GM12878 (cell line): ENCODE results near the gene FGGY. TPM values are rescaled to one million over a fixed set of nuclear protein-coding genes. Genes with fewer than 3 reads are reported as not detected.

Experiments used
- ATAC-seq: fragments of 200-7000 bp; cut with Tn5 transposase; 3 replicates; pipeline ENCODE4 v1.9.1; 2020; ENCODE audit warnings: mild to moderate bottlenecking, moderate library complexity
- BruUV-seq: library from RNA; stranded (reverse); fragments of 400-500 nt; replicated peaks from 2 replicates; lab custom pipeline; 2021; lab: Mats Ljungman, UMichigan
- CTCF ChIA-PET: fragments of 300-600 bp; sonication (Branson Sonifier 250); formaldehyde crosslinking; extraction: SDS; loops from one replicate; lab custom pipeline; 2021; ENCODE audit warnings: inconsistent platforms; lab: Yijun Ruan, JAX
- POLR2A ChIA-PET: fragments of 350-600 bp; formaldehyde crosslinking; extraction: SDS; loops from one replicate; lab custom pipeline; 2021; ENCODE audit warnings: inconsistent platforms; lab: Charles Lee
- RAD21 ChIA-PET: fragments of 300-600 bp; sonication (Branson Sonifier 250); formaldehyde crosslinking; loops from one replicate; lab custom pipeline; 2023; ENCODE audit warnings: antibody characterized with exemption; ENCODE audit not compliant: unreplicated experiment; lab: Charles Lee
- SMC1A ChIA-PET: fragments of 300-600 bp; sonication (Branson Sonifier 250); formaldehyde crosslinking; loops from one replicate; lab custom pipeline; 2023; ENCODE audit not compliant: unreplicated experiment, uncharacterized antibody; lab: Charles Lee
- DNase-seq: peaks from one replicate; pipeline ENCODE4 v3.0.0-alpha.2; 2011; ENCODE audit warnings: low read depth, low spot score
- FAIRE-seq: peaks from 3 replicates; lab custom pipeline; 2011; peaks lifted over from hg19 to GRCh38; lab: Jason Lieb, UNC
- H2AFZ ChIP-seq: 2 replicates; pipeline ENCODE4 v1.6.0; 2011; ENCODE audit warnings: low read depth, low read length, control low read depth; ENCODE audit not compliant: control insufficient read depth
- H3K27ac ChIP-seq: 2 replicates; pipeline ENCODE4 v1.5.1; 2011; ENCODE audit warnings: control low read depth; ENCODE audit not compliant: control insufficient read depth, insufficient read depth
- H3K27me3 ChIP-seq, 2 experiments: replicated peaks in 1 of 2; 2 replicates each; pipeline versions ENCODE4 v1.6.0 to v1.6.1; 2011; ENCODE audit warnings: low read length in 1 of 2; ENCODE audit not compliant: control insufficient read depth in 2 of 2, insufficient read depth in 2 of 2
- H3K36me3 ChIP-seq, 2 experiments: 2 replicates each; pipeline ENCODE4 v1.5.1; 2011; ENCODE audit warnings: low read length in 1 of 2; ENCODE audit not compliant: control insufficient read depth in 2 of 2, insufficient read depth in 2 of 2
- H3K4me1 ChIP-seq: 2 replicates; pipeline ENCODE4 v1.6.1; 2011; ENCODE audit warnings: mild to moderate bottlenecking, low read length, moderate library complexity, mixed read lengths; ENCODE audit not compliant: control insufficient read depth, insufficient read depth
- H3K4me2 ChIP-seq: 2 replicates; pipeline ENCODE4 v1.6.0; 2011; ENCODE audit warnings: control low read depth; ENCODE audit not compliant: control insufficient read depth, insufficient read depth
- H3K4me3 ChIP-seq: fragments of 200-600 bp; sonication (generic); 2 replicates; pipeline ENCODE4 v1.5.1; 2016
- H3K79me2 ChIP-seq: 2 replicates; pipeline ENCODE4 v1.6.0; 2011; ENCODE audit warnings: low read length; ENCODE audit not compliant: control insufficient read depth, insufficient read depth
- H3K9ac ChIP-seq: 2 replicates; pipeline ENCODE4 v1.8.0; 2011; ENCODE audit warnings: low read length, control low read depth, mixed read lengths; ENCODE audit not compliant: control insufficient read depth, insufficient read depth
- H3K9me3 ChIP-seq: replicated peaks from 3 replicates; pipeline ENCODE4 v1.5.1; 2011; ENCODE audit warnings: mild to moderate bottlenecking, low read length; ENCODE audit not compliant: control insufficient read depth, insufficient read depth
- H4K20me1 ChIP-seq: 2 replicates; pipeline ENCODE4 v1.6.0; 2011; ENCODE audit not compliant: control insufficient read depth, insufficient read depth
- BACH1 ChIP-seq: fragments of 450-650 bp; IDR thresholded peaks from 2 replicates; pipeline ENCODE4 v1.6.1; 2017; ENCODE audit warnings: mild to moderate bottlenecking, borderline replicate concordance
- CEBPB ChIP-seq, 2 experiments: fragments of 150-350 bp in 1 of 2; IDR thresholded peaks; 2 replicates each; pipeline ENCODE4 v1.6.1; 2012 to 2014; ENCODE audit warnings: low read depth in 2 of 2, low read length in 2 of 2, borderline replicate concordance in 1 of 2, inconsistent platforms in 1 of 2
- CREM ChIP-seq: IDR thresholded peaks from 2 replicates; pipeline ENCODE4 v1.6.1; 2014; ENCODE audit warnings: antibody characterized with exemption, low read depth
- FOS ChIP-seq: IDR thresholded peaks from 3 replicates; pipeline ENCODE4 v1.6.1; 2011; ENCODE audit warnings: borderline replicate concordance; ENCODE audit not compliant: insufficient read length; ENCODE audit errors: extremely low read depth
- JUND ChIP-seq: IDR thresholded peaks from 2 replicates; pipeline ENCODE4 v1.6.1; 2012; ENCODE audit warnings: low read depth, mild to moderate bottlenecking, low read length, improper control_type of control experiment, moderate library complexity
- KDM1A ChIP-seq: fragments of 200-600 bp; sonication (generic); IDR thresholded peaks from 2 replicates; pipeline ENCODE4 v1.6.1; 2016; ENCODE audit warnings: borderline replicate concordance
- POLR2AphosphoS5 ChIP-seq: IDR thresholded peaks from 2 replicates; pipeline ENCODE4 v1.6.1; 2011; ENCODE audit warnings: mild to moderate bottlenecking, low read length, inconsistent platforms
- SMARCA5 ChIP-seq: fragments of 450-650 bp; IDR thresholded peaks from 2 replicates; pipeline ENCODE4 v1.6.1; 2017; ENCODE audit warnings: mild to moderate bottlenecking
- SPI1 ChIP-seq: IDR thresholded peaks from 2 replicates; pipeline ENCODE4 v1.6.1; 2011; ENCODE audit warnings: low read depth, mild to moderate bottlenecking, low read length, moderate library complexity, borderline replicate concordance; ENCODE audit not compliant: insufficient read depth
- YY1 ChIP-seq: IDR thresholded peaks from 2 replicates; pipeline ENCODE4 v1.6.1; 2011; ENCODE audit warnings: low read depth, mild to moderate bottlenecking, low read length
- ZNF622 ChIP-seq: fragments of 450-650 bp; IDR thresholded peaks from 2 replicates; pipeline ENCODE4 v1.6.1; 2017; ENCODE audit warnings: mild to moderate bottlenecking, inconsistent platforms
- WGBS: methylation state at CpG from one replicate; pipeline ENCODE4 v1.1.6; 2016; ENCODE audit warnings: low lambda C conversion rate; ENCODE audit not compliant: insufficient replicate concordance, insufficient coverage; ENCODE audit errors: missing lambda C conversion rate; 5-methylcytosine and 5-hydroxymethylcytosine counted together
- in situ Hi-C: fragments of 300-500 bp; cut with MboI; formaldehyde crosslinking; loops from 9 replicates; pipeline ENCODE4 v1.14.3; 2018; ENCODE audit warnings: mixed read lengths
- intact Hi-C: fragments of 100-400 bp; cut with micrococcal nuclease; formaldehyde crosslinking; loops from one replicate; pipeline ENCODE4 v1.14.2; 2022; ENCODE audit not compliant: unreplicated experiment
- polyA plus RNA-seq, 11 experiments: library from polyadenylated mRNA; depleted of rRNA in 4 of 11; unstranded in 6 of 11; stranded (reverse) in 5 of 11; fragments of >200 nt; fragmentation: Nextera tagmentation in 4 of 11; fragmentation: Illumina TruSeq in 1 of 11; extraction: Ambion mirVana in 4 of 11; extraction: Trizol in 1 of 11; gene quantifications; 1 replicate in 1 of 11; 2 replicates in 10 of 11; pipeline versions ENCODE4 v1.2.1 to v1.2.3, GENCODE V29; 2011 to 2016; ENCODE audit warnings: inconsistent platforms in 2 of 11, missing spikeins in 2 of 11, low read depth in 1 of 11
- total RNA-seq, 4 experiments: library from RNA; depleted of rRNA in 3 of 4; stranded (reverse); fragments of >200 nt in 3 of 4; fragmentation: Illumina TruSeq in 1 of 4; extraction: Trizol in 1 of 4; gene quantifications; 2 replicates each; pipeline versions ENCODE4 v1.2.1 to v1.2.3, GENCODE V29; 2013 to 2021
- TF ChIP-seq, protein P1 (sequence below): fragments of 450-650 bp; IDR thresholded peaks from 2 replicates; pipeline ENCODE4 v1.6.1; 2017; ENCODE audit warnings: mild to moderate bottlenecking
- TF ChIP-seq, protein P2 (sequence below), 3 experiments: IDR thresholded peaks in 2 of 3; conservative IDR thresholded peaks in 1 of 3; 2 replicates each; pipeline ENCODE4 v1.5.1; 2011; ENCODE audit warnings: low read depth in 3 of 3, low read length in 3 of 3, mild to moderate bottlenecking in 3 of 3, control low read depth in 2 of 3, moderate library complexity in 2 of 3, inconsistent platforms in 1 of 3, mixed read lengths in 1 of 3; ENCODE audit not compliant: control insufficient read depth in 2 of 3, insufficient read depth in 1 of 3; ENCODE audit errors: extremely low read depth in 1 of 3

The FGGY gene
- total and polyA plus RNA-seq, 10 of the 15 experiments (the other 5 are each of a cell fraction or from before 2014, with no cell fraction given) = 6.2 to 11.9 (median 7.5) TPM

DNA sequence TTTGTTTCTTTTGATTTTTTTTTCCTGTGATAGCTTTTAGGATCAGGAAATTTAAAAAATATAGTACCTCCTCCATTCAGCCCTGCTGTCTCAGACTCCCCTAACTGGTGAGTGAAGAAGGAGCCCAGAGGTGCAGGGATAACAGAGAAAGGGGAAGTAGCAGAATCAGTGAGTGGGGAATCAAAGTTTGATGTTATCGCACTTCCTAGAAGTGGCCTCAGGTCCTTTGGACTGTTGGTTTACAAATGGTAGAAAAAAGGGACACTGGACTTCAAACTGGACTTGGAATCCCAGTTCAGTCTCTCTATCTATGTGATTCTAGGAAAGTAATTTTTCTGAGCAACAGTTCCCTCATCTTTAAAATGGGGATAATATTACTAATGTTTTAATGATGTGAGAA, 99.5 kb downstream of the FGGY start:
- Histone ChIP-seq H3K9ac (no peak overlapping the region), H3K9me3 (no peaks in the 10 kb centered on the region), H3K27me3 (no peaks in the 10 kb centered on the region), H3K27ac (no peak overlapping the region), H3K79me2 (no peaks in the 10 kb centered on the region), H3K4me1 (peaks cover 5% of the 10 kb centered on the region), H4K20me1 (no peaks in the 10 kb centered on the region), H3K4me3 (no peak overlapping the region), H3K36me3 (no peaks in the 10 kb centered on the region), H2AFZ (no peak overlapping the region), H3K4me2 (no peak overlapping the region)
- FAIRE-seq = no peak
- POLR2A ChIA-PET = no interaction called here
- TF ChIP-seq SMARCA5 = no peak
- peak; percentile 44; the same call in 1 of the 2 replicates for TF ChIP-seq SPI1
- TF ChIP-seq CEBPB (IDR thresholded peaks at IDR 0.05; ENCODE audit: borderline replicate concordance in 1 of 2, low read depth in 2 of 2, low read length in 2 of 2) = no peak
- no peak for DNase-seq
- 100% methylated on average over 1 of the region's 1 CpG for WGBS
- CTCF ChIA-PET = interaction anchor here (1.1 kb wide), 1 partner anchor 9 kb away, joined by 3 read pairs; no protein-coding TSS in a partner anchor
- no TSS peak for BruUV-seq
- in situ Hi-C loops (no loop called here), intact Hi-C loops (no loop called here)
- RAD21 ChIA-PET = no interaction called here
- SMC1A ChIA-PET = interaction anchor here (0.6 kb wide), 1 partner anchor 1130 kb away, joined by 3 read pairs; no protein-coding TSS in a partner anchor
- 0 out of 3 replicates have a peak, but pooled peaks have one; percentile 30 for ATAC-seq

DNA sequence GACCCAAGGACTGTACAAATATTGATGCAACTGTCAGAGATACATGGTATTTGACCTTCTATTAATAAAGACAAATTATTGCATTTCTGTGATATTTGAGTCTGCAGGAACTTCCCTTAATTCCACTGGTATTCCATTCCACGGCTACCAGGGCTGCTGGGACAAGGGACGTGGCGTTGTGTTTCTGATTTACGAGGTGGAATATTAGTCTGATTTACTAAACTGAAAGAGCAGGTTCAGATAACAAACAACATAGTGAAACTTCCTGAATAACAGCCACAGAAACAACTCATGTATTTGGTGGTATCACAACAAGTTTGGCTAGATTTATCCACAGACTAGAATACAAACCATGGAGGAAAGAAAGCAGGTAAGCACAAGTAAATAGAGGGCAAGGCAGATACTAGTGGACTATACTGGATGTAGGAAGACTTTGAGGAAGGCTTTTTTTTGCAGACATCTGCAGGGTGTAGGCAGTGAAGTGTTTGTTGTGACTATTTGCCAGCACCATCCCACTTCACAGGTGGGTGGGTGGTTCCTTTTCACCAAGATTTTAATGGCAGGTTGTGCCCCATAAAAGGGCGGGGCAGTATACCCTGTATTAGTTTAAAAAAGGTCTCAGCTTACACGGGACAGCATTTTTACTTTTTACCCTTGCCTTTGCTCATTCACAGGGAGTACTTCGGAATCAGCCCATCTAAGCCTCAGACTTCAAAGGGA, 100.4 kb downstream of the FGGY start:
- Histone ChIP-seq H3K9me3 (no peaks in the 10 kb centered on the region), H3K4me1 (no peaks in the 10 kb centered on the region), H3K27ac (no peak overlapping the region), H2AFZ (no peak overlapping the region), H3K27me3 (no peaks in the 10 kb centered on the region), H3K4me2 (no peak overlapping the region), H3K79me2 (no peaks in the 10 kb centered on the region), H4K20me1 (no peaks in the 10 kb centered on the region), H3K36me3 (no peaks in the 10 kb centered on the region), H3K4me3 (no peak overlapping the region), H3K9ac (no peak overlapping the region)
- POLR2A ChIA-PET = no interaction called here
- SMC1A ChIA-PET = interaction anchor here (0.6 to 1.0 kb wide), 2 partner anchors 134 to 1631 kb away, joined by 3 read pairs; no protein-coding TSS in a partner anchor
- ATAC-seq = no peak
- 82% methylated on average over 7 of the region's 7 CpGs for WGBS
- DNase-seq = no peak
- CTCF ChIA-PET = no interaction called here
- in situ Hi-C loops = no loop called here
- intact Hi-C loops = no loop called here
- BruUV-seq = no TSS peak
- RAD21 ChIA-PET = no interaction called here
- no peak for FAIRE-seq
- TF ChIP-seq CREM (no peak), SMARCA5 (no peak), CEBPB (IDR thresholded peaks at IDR 0.05; ENCODE audit: borderline replicate concordance in 1 of 2, low read depth in 2 of 2, low read length in 2 of 2) (no peak), KDM1A (no peak), JUND (no peak), FOS (no peak), ZNF622 (no peak), BACH1 (no peak), YY1 (no peak), POLR2AphosphoS5 (no peak)
- TF ChIP-seq, protein P1, sequence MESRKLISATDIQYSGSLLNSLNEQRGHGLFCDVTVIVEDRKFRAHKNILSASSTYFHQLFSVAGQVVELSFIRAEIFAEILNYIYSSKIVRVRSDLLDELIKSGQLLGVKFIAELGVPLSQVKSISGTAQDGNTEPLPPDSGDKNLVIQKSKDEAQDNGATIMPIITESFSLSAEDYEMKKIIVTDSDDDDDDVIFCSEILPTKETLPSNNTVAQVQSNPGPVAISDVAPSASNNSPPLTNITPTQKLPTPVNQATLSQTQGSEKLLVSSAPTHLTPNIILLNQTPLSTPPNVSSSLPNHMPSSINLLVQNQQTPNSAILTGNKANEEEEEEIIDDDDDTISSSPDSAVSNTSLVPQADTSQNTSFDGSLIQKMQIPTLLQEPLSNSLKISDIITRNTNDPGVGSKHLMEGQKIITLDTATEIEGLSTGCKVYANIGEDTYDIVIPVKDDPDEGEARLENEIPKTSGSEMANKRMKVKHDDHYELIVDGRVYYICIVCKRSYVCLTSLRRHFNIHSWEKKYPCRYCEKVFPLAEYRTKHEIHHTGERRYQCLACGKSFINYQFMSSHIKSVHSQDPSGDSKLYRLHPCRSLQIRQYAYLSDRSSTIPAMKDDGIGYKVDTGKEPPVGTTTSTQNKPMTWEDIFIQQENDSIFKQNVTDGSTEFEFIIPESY = no peak
- TF ChIP-seq, protein P2, sequence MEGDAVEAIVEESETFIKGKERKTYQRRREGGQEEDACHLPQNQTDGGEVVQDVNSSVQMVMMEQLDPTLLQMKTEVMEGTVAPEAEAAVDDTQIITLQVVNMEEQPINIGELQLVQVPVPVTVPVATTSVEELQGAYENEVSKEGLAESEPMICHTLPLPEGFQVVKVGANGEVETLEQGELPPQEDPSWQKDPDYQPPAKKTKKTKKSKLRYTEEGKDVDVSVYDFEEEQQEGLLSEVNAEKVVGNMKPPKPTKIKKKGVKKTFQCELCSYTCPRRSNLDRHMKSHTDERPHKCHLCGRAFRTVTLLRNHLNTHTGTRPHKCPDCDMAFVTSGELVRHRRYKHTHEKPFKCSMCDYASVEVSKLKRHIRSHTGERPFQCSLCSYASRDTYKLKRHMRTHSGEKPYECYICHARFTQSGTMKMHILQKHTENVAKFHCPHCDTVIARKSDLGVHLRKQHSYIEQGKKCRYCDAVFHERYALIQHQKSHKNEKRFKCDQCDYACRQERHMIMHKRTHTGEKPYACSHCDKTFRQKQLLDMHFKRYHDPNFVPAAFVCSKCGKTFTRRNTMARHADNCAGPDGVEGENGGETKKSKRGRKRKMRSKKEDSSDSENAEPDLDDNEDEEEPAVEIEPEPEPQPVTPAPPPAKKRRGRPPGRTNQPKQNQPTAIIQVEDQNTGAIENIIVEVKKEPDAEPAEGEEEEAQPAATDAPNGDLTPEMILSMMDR (IDR thresholded peaks at IDR 0.05 in 2 of 3, conservative IDR thresholded peaks at IDR 0.05 in 1 of 3; ENCODE audit: control insufficient read depth in 2 of 3, extremely low read depth in 1 of 3, insufficient read depth in 1 of 3, low read depth in 3 of 3, low read length in 3 of 3) = no peak
